Epithelial cell of prostate (primary cell): Measurements from ENCODE around the gene MYO1D.

Source experiments
- DNase-seq: peaks from one replicate; pipeline ENCODE4 v3.0.0-alpha.2; 2011; ENCODE audit warnings: low read depth, low spot score
- H3K27ac ChIP-seq: fragments of 450-650 bp; 2 replicates; pipeline ENCODE4 v1.5.1; 2017; ENCODE audit warnings: mild to moderate bottlenecking

MYO1D gene

DNA sequence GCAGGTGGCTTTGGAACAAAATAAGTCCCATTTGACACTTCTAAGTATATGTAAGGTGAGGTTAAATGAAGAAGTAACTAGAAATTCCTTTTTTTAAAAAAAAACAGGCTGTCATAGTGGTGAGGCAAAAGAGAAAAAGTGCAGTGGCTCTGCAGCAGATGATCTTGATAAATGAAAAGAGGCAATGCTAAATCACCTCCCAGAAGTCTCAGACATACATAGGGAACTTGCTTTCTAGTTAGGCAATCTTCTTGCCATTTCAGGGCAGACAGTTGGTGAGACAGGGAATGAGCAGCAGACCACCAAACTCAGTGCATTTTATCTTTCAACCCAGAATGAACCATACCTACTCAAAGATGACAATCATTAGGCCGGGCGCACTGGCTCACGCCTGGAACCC, 90.8 kb downstream of the MYO1D start:
- DNase-seq = no peak
- H3K27ac ChIP-seq = no peak overlapping the region

DNA sequence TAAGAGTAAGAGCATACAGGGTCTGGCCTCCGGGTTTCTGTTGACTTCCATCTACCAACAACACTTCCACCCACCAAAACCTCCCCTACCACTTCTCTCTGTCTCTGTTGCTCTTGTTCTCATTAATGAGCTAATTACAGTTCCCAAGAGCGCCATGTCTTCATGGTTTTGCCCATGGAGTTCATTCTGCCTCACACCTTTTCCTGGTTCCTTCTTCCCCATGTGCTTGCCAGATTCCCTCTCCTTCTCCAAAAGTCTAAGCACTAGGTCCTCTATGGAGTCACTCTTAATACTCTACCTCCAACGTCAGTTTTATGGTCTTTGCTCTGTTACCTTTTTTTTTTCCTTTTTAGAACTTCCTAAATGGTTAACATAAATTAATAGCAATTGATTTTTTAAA, 92.8 kb downstream of the MYO1D start:
- peak overlapping the region; percentile 28 for H3K27ac ChIP-seq
- DNase-seq = no peak

DNA sequence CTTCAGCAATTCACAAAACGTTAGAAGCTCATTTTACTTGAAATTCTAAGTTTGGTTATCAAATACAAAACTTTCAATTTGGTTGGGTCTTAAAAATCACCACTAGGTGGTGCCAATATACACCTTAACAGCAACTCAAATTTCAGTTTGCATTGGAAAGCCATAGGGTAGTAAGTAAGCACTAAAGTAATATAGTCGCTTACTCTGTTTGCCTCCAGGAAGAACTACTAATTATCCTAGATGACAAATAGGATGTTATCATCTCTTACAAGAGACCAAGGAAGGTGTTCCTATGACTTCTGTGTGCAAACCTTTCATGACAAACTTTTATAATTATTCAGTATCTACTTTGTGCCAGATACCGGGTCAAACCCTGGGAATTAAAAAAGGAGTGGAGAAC, 93.3 kb downstream of the MYO1D start:
- H3K27ac ChIP-seq = peak overlapping the region; percentile 28
- DNase-seq = no peak

DNA sequence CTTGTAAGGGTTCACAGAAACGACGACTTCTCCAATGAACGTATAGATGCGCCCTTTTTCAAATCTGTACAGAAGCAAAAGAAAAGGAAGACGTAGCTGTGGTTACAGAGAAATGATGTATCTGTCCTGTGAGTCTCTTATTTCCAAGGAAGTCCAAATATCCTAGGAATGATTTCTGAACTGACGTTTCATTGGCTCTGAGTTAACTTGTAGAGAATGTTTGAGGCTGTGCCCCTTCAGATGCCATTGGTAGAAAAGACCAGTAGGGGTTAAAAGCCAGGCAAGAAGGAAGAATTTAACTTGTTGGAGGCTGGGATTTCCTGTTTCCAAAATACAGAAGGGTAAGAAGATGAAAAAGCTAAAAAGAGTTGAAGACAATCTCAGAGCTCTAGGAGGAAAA, 96.2 kb downstream of the MYO1D start:
- no peak overlapping the region for H3K27ac ChIP-seq
- DNase-seq = no peak

DNA sequence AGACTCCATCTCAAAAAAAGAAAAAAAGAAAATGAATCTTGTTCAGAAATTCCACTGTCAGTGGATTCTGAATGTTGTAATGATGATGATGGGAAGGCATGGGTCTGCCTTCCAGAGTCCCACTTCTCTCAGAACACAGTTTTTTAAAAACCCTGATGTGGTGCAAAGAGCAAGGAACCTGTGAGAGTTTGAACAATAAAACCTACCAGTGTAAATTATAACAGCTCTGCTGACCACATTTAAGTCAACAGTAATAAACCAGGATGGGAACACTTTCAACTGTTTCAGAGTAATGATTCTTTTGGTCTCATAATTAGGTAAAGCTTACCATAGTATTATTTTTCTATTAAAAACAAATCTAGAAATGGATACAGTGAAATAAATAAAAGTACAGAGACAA, 99.0 kb downstream of the MYO1D start:
- DNase-seq = no peak
- peak overlapping the region; percentile 27 for H3K27ac ChIP-seq

DNA sequence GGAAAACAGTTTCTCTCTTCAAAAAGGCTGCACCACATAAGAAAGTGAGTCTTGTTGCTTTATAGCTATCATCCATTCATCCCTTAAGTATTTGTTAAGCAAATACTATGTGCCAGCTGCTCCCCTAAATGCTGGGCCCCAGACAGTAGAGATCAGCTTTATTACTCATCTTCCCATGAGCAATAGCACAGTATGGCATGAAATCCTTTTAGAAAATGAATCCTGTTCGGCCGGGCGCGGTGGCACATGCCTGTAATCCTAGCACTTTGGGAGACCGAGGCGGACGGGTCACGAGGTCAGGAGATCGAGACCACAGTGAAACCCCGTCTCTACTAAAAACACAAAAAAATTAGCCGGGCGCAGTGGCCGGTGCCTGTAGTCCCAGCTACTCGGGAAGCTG, 99.5 kb downstream of the MYO1D start:
- peak overlapping the region; percentile 27 for H3K27ac ChIP-seq
- DNase-seq = peak; percentile 37

DNA sequence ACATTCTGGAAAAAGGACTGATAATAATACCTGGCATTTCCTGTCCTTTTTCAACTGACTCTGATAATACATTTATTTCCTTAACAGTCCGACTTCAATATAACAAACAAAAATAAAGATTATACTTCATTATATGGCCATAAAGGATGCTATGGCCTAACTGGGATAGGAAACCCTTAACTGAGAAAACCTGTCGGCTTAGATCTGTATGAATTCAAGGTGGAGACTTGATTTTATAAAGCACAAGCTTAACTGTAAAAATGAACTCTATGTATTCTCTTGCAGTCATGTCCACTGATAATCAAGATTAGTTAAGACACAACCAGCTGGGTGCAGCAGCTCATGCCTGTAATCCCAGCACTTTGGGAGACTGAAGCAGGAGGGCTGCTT, 102.2 kb downstream of the MYO1D start:
- H3K27ac ChIP-seq = no peak overlapping the region
- no peak for DNase-seq

DNA sequence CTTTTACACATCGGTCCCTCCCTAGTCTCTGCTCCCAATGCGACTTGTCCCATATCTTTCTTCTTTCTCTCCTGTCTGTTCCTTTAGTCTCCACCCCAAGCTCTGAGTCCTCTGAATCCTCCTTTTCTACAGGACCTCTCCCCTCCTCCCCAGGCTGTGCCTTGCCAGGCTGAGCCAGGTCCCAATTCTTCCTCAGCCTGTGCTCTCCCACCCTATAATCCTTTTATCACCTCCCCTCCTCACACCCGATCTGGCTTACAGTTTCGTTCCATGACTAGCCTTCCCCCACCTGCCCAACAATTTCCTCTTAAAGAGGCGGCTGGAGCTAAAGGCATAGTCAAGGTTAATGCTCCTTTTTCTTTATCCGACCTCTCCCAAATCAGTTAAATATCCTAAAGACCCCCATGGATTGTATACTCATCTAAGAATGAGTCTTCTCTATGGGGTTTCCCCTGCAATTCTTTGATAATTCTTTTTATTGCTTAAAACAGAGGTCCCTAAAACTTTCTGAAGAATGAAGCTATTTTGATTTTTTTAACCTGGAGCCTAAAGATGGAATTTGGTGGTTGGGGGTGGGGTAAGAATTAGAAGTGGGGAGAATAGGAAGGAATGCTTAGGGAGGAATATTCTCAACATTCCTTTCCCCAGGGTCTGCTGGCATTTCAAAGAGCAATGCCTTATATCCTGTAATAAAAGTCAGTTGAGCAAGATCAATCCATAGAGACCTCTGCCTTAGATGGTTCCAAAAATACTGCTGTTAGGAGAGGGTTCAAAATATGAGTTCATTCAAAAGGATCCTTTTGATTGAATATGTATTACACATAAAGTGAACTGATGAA, 102.8 kb downstream of the MYO1D start:
- no peak overlapping the region for H3K27ac ChIP-seq
- DNase-seq = no peak

DNA sequence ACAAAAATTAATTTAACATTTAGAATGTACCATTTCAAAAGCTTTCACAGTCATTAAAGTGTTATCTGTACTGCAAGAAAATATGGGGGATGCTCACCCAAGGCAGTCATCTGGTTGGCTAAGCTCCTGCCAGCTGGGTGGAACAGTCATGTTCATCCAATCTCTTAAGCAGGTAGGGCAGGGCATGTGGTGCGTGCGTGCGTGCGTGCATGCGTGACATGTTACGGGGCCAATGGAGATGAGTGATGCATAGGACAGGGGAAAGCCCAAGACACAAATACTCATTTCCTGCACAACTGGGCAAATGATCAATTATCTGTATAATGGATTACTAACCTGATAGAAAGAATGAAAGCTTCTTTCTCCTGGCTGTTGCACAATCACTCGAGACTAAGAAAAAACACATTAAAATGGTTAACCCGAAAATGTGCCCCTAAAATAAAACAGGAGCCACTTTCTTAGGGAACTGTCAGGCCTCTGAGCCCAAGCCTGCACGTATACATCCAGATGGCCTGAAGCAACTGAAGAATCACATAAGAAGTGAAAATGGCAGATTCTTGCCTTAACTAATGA, 104.4 kb downstream of the MYO1D start:
- H3K27ac ChIP-seq = no peak overlapping the region
- DNase-seq = no peak

DNA sequence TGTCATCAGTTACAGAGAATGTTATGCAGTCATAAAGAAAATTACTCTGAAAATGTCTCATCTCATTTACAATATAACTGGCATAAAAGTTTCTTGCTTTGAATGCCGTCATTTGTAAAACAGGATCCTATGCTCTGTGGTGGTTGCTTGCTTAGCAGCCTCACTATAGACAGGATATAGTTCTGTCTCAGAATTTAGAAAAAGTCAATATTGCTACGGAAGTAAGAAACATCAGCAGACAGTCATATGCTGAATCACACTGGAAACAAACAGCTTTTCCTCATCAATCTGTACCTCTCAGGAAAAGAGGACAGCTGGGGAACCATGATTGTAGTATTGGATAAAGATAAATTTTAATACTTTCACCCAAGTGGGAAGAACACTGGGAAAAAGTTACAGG, 105.5 kb downstream of the MYO1D start:
- H3K27ac ChIP-seq = peak overlapping the region; percentile 2
- DNase-seq = no peak

DNA sequence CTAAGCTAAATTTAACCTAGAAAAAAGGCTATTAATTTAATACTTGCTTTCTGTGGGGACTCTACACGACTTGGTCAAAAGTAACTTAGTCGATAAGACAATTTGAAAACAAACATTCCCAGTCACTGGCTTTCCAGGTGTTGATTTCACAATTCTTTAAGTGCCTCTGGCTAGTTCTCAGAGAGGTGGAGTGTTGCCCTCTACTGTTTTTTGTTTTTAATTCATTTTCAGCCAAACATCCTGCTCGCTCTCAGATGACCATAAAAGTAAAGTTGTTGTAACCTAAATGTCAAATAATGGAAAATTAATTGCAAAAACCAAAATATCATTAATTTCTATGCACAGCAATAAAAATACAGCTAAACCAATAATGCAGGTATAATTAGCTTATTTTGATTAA, 107.1 kb downstream of the MYO1D start:
- no peak overlapping the region for H3K27ac ChIP-seq
- no peak for DNase-seq

DNA sequence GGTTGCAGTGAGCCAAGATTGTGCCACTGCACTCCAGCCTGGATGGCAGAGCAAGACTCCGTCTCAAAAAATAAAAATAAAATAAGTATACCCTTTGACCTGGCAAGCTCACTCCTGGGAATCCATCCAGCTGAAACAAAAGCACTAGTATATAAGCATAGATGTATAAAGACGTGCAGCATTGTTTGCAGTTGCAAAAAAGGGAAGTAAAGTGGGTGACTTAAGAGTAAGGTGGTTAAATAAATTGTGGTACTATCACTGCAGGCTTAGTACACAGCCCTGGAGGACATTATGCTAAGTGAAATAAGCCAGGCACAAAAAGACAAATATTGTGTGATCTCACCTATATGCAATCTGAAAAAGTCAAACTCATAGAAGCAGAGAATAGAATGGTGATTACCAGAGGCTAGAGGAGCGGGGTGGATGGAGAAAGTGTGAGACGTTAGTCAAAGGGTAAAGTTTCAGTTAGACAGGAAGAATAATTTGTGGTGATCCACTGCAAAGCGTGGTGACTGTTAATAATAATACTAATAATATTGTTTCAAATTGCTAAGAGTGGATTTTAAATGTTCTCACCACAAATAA, 113.0 kb downstream of the MYO1D start:
- no peak overlapping the region for H3K27ac ChIP-seq
- DNase-seq = no peak

DNA sequence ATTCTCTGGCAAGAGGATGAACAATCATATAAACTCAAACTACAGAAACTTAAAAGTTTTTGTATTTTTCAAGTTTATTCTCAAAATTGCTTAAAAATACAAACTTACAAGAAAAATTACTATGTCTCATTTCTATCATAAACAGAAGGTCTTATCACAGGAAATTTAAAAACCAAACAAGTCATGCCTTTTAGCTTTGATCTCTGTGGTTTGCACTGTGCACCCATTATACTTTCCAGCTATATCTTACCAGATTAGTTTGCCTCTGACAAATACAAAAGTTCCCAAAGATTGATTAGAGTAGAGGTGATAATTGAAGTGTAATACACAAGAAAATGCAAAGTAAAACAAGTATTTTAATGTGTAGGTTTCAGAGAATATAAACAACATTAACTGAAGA, 117.4 kb downstream of the MYO1D start:
- H3K27ac ChIP-seq = no peak overlapping the region
- no peak for DNase-seq

DNA sequence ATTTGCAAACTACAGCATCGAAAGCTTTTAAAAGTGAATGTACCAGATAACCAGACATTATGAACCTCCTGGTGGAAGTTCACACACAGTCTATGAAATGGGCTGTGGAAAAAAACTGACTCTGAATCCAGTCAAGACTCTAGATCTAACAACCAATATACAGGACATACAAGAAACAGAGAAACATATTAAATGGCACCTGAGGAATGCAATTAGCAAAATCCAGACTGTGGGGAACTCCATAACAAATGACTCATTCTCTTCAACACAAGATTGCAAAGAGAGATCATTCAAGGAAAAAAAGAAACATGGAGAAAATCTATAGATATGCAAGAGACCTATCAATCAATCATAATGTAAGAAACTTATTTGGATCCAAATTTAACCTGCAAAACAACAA, 119.0 kb downstream of the MYO1D start:
- DNase-seq = no peak
- no peak overlapping the region for H3K27ac ChIP-seq

DNA sequence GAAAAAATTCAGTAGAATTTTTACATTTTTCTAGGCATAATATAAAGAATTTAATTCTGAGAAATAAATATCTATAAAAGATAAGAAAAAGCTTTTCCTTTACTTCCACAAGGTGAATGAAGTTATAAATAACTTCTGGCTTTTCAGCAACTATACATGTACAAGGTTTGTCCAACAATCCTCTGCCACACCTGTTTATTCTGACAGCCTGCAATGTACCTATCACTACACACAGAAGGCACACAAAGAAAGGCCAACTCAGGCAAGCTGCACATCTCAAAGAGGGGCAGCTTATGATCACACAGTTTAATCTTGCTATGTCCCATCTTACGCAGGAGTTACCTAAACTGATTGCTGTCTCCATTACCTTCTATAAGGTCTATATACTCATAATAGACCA, 120.2 kb downstream of the MYO1D start:
- no peak for DNase-seq
- no peak overlapping the region for H3K27ac ChIP-seq

DNA sequence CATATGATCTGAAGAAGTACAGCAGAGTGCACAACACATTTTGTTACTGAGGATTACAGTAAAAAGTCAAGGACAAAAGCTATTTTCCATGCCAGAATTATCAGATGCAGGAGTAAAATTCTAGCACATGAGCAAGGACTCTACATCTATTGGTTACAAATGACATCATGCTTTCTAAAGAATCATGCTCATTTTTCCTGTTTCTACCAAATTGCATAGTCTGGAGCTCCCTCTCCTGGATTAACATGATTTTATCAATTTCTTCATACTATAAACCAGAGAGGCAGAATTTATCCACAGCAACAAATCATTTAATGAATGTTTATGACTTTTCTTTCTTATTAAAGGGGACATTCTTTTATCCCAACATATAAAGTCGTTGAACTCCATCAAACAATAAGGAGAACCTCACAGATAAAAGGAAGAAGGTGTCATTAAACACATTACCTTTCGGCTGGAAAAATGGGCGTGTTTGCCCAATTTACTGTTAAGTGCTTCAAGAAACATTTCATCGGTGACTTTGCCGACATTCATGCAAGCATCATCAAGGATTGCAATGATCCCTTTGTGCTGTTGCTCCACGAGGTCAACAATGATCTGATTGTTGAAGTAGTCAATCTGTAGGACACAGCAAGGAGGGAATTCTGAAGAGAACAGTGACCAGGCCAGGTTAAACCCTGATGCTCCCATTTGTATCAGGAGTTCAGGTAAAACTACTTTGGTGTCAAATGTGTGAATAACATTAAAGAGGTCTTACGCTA, 121.7 kb downstream of the MYO1D start:
- DNase-seq = no peak
- H3K27ac ChIP-seq = peak overlapping the region; percentile 13

DNA sequence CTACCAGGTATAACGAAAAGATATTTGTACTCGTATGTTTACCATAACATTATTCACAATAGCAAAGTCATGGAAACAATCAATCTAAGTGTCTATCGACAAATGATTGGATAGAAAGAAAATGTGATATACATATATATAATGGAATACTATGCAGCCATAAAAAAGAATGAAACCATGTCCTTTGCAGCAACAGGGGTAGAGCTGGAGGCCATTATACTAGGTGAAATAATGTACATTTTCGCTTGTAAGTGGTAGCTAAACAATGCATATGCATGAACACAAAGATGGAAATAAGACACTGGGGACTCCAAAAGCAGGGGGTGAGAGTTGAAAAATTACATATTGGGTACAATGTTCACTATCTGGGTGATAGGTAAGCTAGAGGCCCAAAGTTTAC, 124.0 kb downstream of the MYO1D start:
- no peak for DNase-seq
- no peak overlapping the region for H3K27ac ChIP-seq

DNA sequence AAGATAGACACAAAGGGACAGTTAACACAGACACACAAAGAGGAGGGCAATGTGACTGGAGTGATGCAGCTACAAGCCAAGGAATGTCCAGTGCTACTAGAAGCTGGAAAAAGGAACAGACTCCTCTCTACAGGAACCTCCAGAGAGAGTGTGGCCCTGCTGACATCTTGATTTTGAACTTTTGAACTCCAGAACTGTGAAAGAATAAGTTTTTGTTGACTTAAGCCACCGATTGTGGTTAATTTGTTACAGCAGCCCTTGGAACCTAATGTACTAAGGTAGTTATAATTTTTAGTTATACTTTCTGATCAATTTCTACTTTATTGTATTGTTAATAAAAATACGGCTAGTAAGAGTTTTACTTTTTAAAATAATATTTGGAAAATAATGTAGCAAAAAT, 129.1 kb downstream of the MYO1D start:
- no peak for DNase-seq
- H3K27ac ChIP-seq = no peak overlapping the region

DNA sequence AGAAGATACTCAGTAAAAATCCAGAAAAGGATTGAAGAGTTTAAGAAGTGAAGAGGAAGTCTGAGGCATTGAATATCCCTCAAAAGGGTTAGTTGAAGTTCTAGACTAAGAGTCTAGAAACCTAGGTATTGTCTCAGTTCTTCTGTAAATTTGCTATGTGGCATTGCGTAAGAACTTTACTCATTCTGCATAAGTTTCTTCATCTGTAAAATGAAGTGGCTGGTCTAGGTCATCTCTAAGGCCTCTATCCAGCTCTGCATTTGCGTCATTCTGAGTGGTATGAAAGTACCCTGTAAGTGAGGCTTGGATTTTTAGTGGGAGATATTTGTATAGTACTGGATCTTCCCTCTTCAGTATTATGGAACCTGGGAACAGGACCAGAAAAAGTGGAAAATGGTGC, 130.2 kb downstream of the MYO1D start:
- peak overlapping the region; percentile 77 for H3K27ac ChIP-seq
- peak; percentile 10 for DNase-seq

DNA sequence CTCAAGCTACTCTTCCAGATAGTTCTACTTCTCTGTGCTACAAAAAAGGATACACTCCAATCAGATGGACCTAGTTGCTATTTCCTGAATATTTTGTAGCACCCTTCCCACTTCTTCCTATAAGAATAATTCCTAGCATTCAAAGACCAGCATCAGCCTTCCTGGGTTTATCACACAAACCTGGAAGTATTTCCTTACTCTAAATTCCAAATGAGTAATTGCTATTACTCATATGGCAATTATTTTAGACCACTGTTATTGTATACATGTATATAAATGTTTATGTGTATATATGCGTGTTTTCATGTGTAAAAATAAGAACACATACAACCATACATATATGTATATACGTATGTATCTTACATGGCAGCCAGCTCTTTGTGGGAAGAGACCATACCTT, 130.6 kb downstream of the MYO1D start:
- H3K27ac ChIP-seq = peak overlapping the region; percentile 77
- DNase-seq = no peak
